Measurements from ENCODE around the gene B3GALT4. TPM values are rescaled to one million over a fixed set of nuclear protein-coding genes. Genes with fewer than 3 reads are reported as not detected.

Gene B3GALT4
- total RNA-seq, 1 experiment from 2014 or later, result 7.9 TPM

- Histone ChIP-seq H2AFZ (ENCODE audit: low read length) (peak overlapping the region; percentile 88), H3K4me1 (ENCODE audit: insufficient read depth, low read length) (peaks cover 15% of the 10 kb centered on the region), H3K4me2 (ENCODE audit: low read length) (peak overlapping the region; percentile 100), H3K36me3 (ENCODE audit: low read depth, low read length) (peaks cover 1% of the 10 kb centered on the region; the same call in 1 of the 2 replicates), H4K20me1 (ENCODE audit: low read length) (no peaks in the 10 kb centered on the region), H3K27ac (ENCODE audit: low read length) (peak overlapping the region; percentile 92), H3F3A (ENCODE audit: low read length, unreplicated experiment) (peaks cover 3% of the 10 kb centered on the region), H3K9me3 (ENCODE audit: low read length) (no peaks in the 10 kb centered on the region), H3K4me3 (ENCODE audit: low read length) (peak overlapping the region; percentile 78), H3K27me3 (ENCODE audit: low read length) (no peaks in the 10 kb centered on the region), H3K9ac (ENCODE audit: low read length) (peak overlapping the region; percentile 80), H3K79me2 (ENCODE audit: low read length) (peaks cover 20% of the 10 kb centered on the region), H3K9me2 (replicated peaks; ENCODE audit: low read length) (no peaks in the 10 kb centered on the region)
- DNase-seq, result peak; percentile 72
- BruUV-seq (replicated peaks), result TSS peak; percentile 2
- no peak for TF ChIP-seq EZH2 (IDR thresholded peaks at IDR 0.05; ENCODE audit: low read length, unreplicated experiment)
- no peak for TF ChIP-seq EZH2phosphoT487 (IDR thresholded peaks at IDR 0.05; ENCODE audit: borderline replicate concordance, low read length)
- TF ChIP-seq, protein P1, sequence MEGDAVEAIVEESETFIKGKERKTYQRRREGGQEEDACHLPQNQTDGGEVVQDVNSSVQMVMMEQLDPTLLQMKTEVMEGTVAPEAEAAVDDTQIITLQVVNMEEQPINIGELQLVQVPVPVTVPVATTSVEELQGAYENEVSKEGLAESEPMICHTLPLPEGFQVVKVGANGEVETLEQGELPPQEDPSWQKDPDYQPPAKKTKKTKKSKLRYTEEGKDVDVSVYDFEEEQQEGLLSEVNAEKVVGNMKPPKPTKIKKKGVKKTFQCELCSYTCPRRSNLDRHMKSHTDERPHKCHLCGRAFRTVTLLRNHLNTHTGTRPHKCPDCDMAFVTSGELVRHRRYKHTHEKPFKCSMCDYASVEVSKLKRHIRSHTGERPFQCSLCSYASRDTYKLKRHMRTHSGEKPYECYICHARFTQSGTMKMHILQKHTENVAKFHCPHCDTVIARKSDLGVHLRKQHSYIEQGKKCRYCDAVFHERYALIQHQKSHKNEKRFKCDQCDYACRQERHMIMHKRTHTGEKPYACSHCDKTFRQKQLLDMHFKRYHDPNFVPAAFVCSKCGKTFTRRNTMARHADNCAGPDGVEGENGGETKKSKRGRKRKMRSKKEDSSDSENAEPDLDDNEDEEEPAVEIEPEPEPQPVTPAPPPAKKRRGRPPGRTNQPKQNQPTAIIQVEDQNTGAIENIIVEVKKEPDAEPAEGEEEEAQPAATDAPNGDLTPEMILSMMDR (conservative IDR thresholded peaks at IDR 0.05; ENCODE audit: low read depth, low read length), result no peak
- intact Hi-C loops (cut with micrococcal nuclease), result loop anchor here (5.0 kb wide), 1 partner anchor 110 kb away; no protein-coding TSS in a partner anchor
- ChIA-PET POLR2A (ENCODE audit: unreplicated experiment) (interaction anchor here (0.6 kb wide), 3 partner anchors 382 to 1208 kb away, joined by 3 to 4 read pairs (median 4); no protein-coding TSS in a partner anchor), CTCF (no interaction called here)
- ATAC-seq, result peak; percentile 16
Observed at GRCh38 chr6:33297406-33297955, 20.6 kb downstream of the B3GALT4 start.

GRCh38 chr6:33297956-33298772 is 21.2 kb downstream of the B3GALT4 start:
- H3K36me3 ChIP-seq (ENCODE audit: low read depth, low read length), result no peaks in the 10 kb centered on the region
- BruUV-seq (replicated peaks), result no TSS peak

More at GRCh38 chr6:33297956-33298772, 21.2 kb downstream of the B3GALT4 start:
- H3K9ac ChIP-seq (ENCODE audit: low read length), result peak overlapping the region; percentile 80
- POLR2A ChIA-PET (ENCODE audit: unreplicated experiment), result interaction anchor here (0.6 kb wide), 3 partner anchors 381 to 1521 kb away, joined by 3 to 4 read pairs (median 4); partner anchors contain the start of gene VWA7
- H3K4me1 ChIP-seq (ENCODE audit: insufficient read depth, low read length), result peaks cover 15% of the 10 kb centered on the region
- no peaks in the 10 kb centered on the region for H3K9me3 ChIP-seq (ENCODE audit: low read length)
- TF ChIP-seq, protein P1 (conservative IDR thresholded peaks at IDR 0.05; ENCODE audit: low read depth, low read length), result no peak
- TF ChIP-seq EZH2 (IDR thresholded peaks at IDR 0.05; ENCODE audit: low read length, unreplicated experiment), result no peak
- no peak for TF ChIP-seq EZH2phosphoT487 (IDR thresholded peaks at IDR 0.05; ENCODE audit: borderline replicate concordance, low read length)
- H3K4me3 ChIP-seq (ENCODE audit: low read length), result peak overlapping the region; percentile 78
- CTCF ChIA-PET, result no interaction called here
- no peaks in the 10 kb centered on the region for H4K20me1 ChIP-seq (ENCODE audit: low read length)
- peak overlapping the region; percentile 88 for H2AFZ ChIP-seq (ENCODE audit: low read length)
- peak; percentile 54 for ATAC-seq
- peak overlapping the region; percentile 100 for H3K4me2 ChIP-seq (ENCODE audit: low read length)
- DNase-seq, result peak; percentile 88
- peaks cover 20% of the 10 kb centered on the region for H3K79me2 ChIP-seq (ENCODE audit: low read length)
- H3F3A ChIP-seq (ENCODE audit: low read length, unreplicated experiment), result peaks cover 3% of the 10 kb centered on the region
- peak overlapping the region; percentile 92 for H3K27ac ChIP-seq (ENCODE audit: low read length)
- intact Hi-C loops (cut with micrococcal nuclease), result loop anchor here (2.0 to 5.0 kb wide), 3 partner anchors 15 to 109 kb away; no protein-coding TSS in a partner anchor
- H3K27me3 ChIP-seq (ENCODE audit: low read length), result no peaks in the 10 kb centered on the region
- no peaks in the 10 kb centered on the region for H3K9me2 ChIP-seq (replicated peaks; ENCODE audit: low read length)

All from PC-3 (cell line).